HG02885 (cell line): ENCODE measurements around the gene LUC7L.
"Not testable (repeated sequence)": the region's sequence is repeated elsewhere in the genome, so short reads cannot be mapped to it uniquely, and the experiment has no call there.

Experiments used
- ATAC-seq: cut with Tn5 transposase; IDR thresholded peaks from one replicate; pipeline ENCODE4 v1.9.1; 2021; ENCODE audit warnings: mild to moderate bottlenecking; ENCODE audit not compliant: unreplicated experiment, poor library complexity

LUC7L gene

GRCh38 chr16:264440-264951 is 35.2 kb upstream of the LUC7L start:
- ATAC-seq, result no peak

- ATAC-seq, result no peak
Measured at GRCh38 chr16:263944-264343, 34.7 kb upstream of the LUC7L start.

- no peak for ATAC-seq
Measured at GRCh38 chr16:263182-263774, 34.0 kb upstream of the LUC7L start.

- ATAC-seq, result no peak
Measured at GRCh38 chr16:262121-262745, 33.0 kb upstream of the LUC7L start.

GRCh38 chr16:261031-261691 is 31.9 kb upstream of the LUC7L start:
- ATAC-seq, result no peak

GRCh38 chr16:260326-260725 is 31.1 kb upstream of the LUC7L start:
- no peak for ATAC-seq

GRCh38 chr16:259814-260253 is 30.6 kb upstream of the LUC7L start:
- no peak for ATAC-seq

GRCh38 chr16:259226-259625 is 30.0 kb upstream of the LUC7L start:
- no peak for ATAC-seq

GRCh38 chr16:258091-258490 is 28.8 kb upstream of the LUC7L start:
- ATAC-seq, result not testable (repeated sequence)

- ATAC-seq, result no peak
Measured at GRCh38 chr16:255183-255582, 25.9 kb upstream of the LUC7L start.

- ATAC-seq, result no peak
Measured at GRCh38 chr16:254461-254860, 25.2 kb upstream of the LUC7L start.

- no peak for ATAC-seq
Measured at GRCh38 chr16:253833-254232, 24.6 kb upstream of the LUC7L start.

- ATAC-seq, result no peak
Measured at GRCh38 chr16:252366-253337, 23.4 kb upstream of the LUC7L start.

GRCh38 chr16:249431-249830 is 20.2 kb upstream of the LUC7L start:
- ATAC-seq, result no peak

GRCh38 chr16:247027-247426 is 17.8 kb upstream of the LUC7L start:
- no peak for ATAC-seq

GRCh38 chr16:245105-245504 is 15.9 kb upstream of the LUC7L start:
- ATAC-seq, result no peak

- ATAC-seq, result no peak
Measured at GRCh38 chr16:243348-243747, 14.1 kb upstream of the LUC7L start.

GRCh38 chr16:242281-242680 is 13.0 kb upstream of the LUC7L start:
- ATAC-seq, result no peak

- no peak for ATAC-seq
Measured at GRCh38 chr16:240559-240958, 11.3 kb upstream of the LUC7L start.

GRCh38 chr16:239948-240277 is 10.7 kb upstream of the LUC7L start:
- no peak for ATAC-seq
